ENCODE data around the gene CXXC5.

DNA sequence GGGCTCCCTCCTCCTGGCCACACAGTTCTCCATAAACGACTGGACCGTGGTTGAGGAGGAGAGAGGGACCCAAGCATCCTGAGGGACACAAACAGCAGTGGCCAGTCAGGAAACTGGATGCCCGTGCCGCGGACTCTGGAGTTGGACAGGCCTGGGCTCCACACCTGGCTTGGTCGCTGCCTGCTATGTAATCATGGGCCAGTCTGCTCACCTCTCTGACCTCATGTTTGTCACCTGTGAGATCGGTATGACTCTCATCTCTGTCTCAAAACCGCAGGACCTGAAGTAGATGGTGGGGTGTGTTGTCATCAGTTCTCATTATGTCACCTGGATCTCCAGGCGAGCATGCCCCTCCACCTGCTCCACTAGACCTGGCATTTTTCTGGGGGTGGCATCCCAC lies 14.5 kb downstream of the CXXC5 start:
- TF ChIP-seq CTCF (IDR thresholded peaks at IDR 0.05; ENCODE audit: borderline replicate concordance, extremely low read depth, low read length, poor library complexity, severe bottlenecking), result no peak
- TF ChIP-seq EZH2 (IDR thresholded peaks at IDR 0.05; ENCODE audit: borderline replicate concordance, low read depth, low read length, severe bottlenecking), result no peak

Data from DND-41 (cell line).